SH-SY5Y (cell line): ENCODE results near the gene ACER3.

Source experiments
- GATA2 ChIP-seq: IDR thresholded peaks from 2 replicates; pipeline ENCODE4 v1.6.1; 2011; ENCODE audit warnings: mild to moderate bottlenecking, low read depth, low read length
- GATA3 ChIP-seq: IDR thresholded peaks from 2 replicates; pipeline ENCODE4 v1.6.1; 2011; ENCODE audit warnings: low read depth, mild to moderate bottlenecking, low read length, moderate library complexity

- TF ChIP-seq GATA2 (no peak), GATA3 (no peak)
These were observed 212.2 kb downstream of the ACER3 start for GRCh38 chr11:77072851-77073327.
